IMR-90 (cell line): ENCODE results near the gene PRKAR1B.
"Not testable (repeated sequence)": the region's sequence is repeated elsewhere in the genome, so short reads cannot be mapped to it uniquely, and the experiment has no call there.

Experiments
- BHLHE40 ChIP-seq: fragments of 150-350 bp; IDR thresholded peaks from 2 replicates; pipeline ENCODE4 v1.6.1; 2016; ENCODE audit warnings: mild to moderate bottlenecking, low read depth, low read length
- CEBPB ChIP-seq: IDR thresholded peaks from 2 replicates; pipeline ENCODE4 v1.6.1; 2012; ENCODE audit warnings: low read depth, low read length, improper control_type of control experiment
- CHD1 ChIP-seq: IDR thresholded peaks from 2 replicates; pipeline ENCODE4 v1.6.1; 2012; ENCODE audit warnings: low read depth, low read length, improper control_type of control experiment
- FOS ChIP-seq: fragments of 150-350 bp; IDR thresholded peaks from 2 replicates; pipeline ENCODE4 v1.6.1; 2016; ENCODE audit warnings: low read depth, low read length
- MAFK ChIP-seq: IDR thresholded peaks from 2 replicates; pipeline ENCODE4 v1.6.1; 2012; ENCODE audit warnings: low read depth, low read length, improper control_type of control experiment
- MXI1 ChIP-seq: IDR thresholded peaks from 2 replicates; pipeline ENCODE4 v1.6.1; 2012; ENCODE audit warnings: low read depth, mild to moderate bottlenecking, low read length, moderate library complexity, borderline replicate concordance
- NFE2L2 ChIP-seq: fragments of 150-350 bp; IDR thresholded peaks from 2 replicates; pipeline ENCODE4 v1.6.1; 2016; ENCODE audit warnings: low read depth, mild to moderate bottlenecking, low read length
- POLR2A ChIP-seq: IDR thresholded peaks from 2 replicates; pipeline ENCODE4 v1.6.1; 2012; ENCODE audit warnings: mild to moderate bottlenecking, low read depth, low read length
- RAD21 ChIP-seq: IDR thresholded peaks from 2 replicates; pipeline ENCODE4 v1.6.1; 2012; ENCODE audit warnings: low read length, improper control_type of control experiment
- RCOR1 ChIP-seq: IDR thresholded peaks from 2 replicates; pipeline ENCODE4 v1.6.1; 2012; ENCODE audit warnings: mild to moderate bottlenecking, low read length, improper control_type of control experiment; ENCODE audit not compliant: insufficient replicate concordance
- RFX5 ChIP-seq: IDR thresholded peaks from 2 replicates; pipeline ENCODE4 v1.8.0; 2012; ENCODE audit warnings: low read depth, mild to moderate bottlenecking, low read length, moderate library complexity
- TF ChIP-seq, protein P1 (sequence below): fragments of 150-350 bp; IDR thresholded peaks from 2 replicates; pipeline ENCODE4 v1.6.1; 2016; ENCODE audit warnings: low read depth, mild to moderate bottlenecking, low read length, moderate library complexity, borderline replicate concordance
- TF ChIP-seq, protein P2 (sequence below): conservative IDR thresholded peaks from 2 replicates; pipeline ENCODE4 v1.5.1; 2012; ENCODE audit warnings: mild to moderate bottlenecking, low read depth, low read length, improper control_type of control experiment
- TF ChIP-seq, protein P3 (sequence below): fragments of 150-350 bp; IDR thresholded peaks from 2 replicates; pipeline ENCODE4 v1.6.1; 2017; ENCODE audit warnings: mild to moderate bottlenecking, antibody characterized with exemption, low read length, low read depth

DNA sequence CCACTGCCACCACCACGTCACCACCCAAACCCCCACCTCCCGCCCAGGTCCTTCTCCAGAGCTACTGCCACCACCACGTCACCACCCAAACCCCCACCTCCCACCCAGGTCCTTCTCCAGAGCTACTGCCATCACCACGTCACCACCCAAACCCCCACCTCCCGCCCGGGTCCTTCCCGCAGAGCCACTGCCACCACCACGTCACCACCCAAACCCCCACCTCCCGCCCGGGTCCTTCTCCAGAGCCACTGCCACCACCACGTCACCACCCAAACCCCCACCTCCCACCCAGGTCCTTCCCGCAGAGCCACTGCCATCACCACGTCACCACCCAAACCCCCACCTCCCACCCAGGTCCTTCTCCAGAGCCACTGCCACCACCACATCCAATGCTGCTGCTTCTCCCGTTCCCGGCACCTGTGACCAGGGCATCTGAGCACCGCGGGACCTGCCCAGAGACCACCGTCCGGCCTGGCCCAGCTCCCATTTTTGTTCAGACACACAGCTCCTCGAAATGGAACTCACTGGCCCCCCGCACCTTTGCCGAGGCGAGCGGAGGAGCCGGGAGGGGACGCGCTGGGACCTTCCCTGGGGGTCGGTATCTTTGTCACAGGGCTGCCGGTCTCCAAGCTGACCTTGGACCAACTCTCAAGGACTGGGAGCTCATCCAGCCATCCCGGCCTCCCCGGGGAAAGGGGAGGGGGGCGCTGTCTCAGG, 174.8 kb downstream of the PRKAR1B start:
- TF ChIP-seq, protein P1, sequence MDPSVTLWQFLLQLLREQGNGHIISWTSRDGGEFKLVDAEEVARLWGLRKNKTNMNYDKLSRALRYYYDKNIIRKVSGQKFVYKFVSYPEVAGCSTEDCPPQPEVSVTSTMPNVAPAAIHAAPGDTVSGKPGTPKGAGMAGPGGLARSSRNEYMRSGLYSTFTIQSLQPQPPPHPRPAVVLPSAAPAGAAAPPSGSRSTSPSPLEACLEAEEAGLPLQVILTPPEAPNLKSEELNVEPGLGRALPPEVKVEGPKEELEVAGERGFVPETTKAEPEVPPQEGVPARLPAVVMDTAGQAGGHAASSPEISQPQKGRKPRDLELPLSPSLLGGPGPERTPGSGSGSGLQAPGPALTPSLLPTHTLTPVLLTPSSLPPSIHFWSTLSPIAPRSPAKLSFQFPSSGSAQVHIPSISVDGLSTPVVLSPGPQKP, result not testable (repeated sequence)
- TF ChIP-seq, protein P2, sequence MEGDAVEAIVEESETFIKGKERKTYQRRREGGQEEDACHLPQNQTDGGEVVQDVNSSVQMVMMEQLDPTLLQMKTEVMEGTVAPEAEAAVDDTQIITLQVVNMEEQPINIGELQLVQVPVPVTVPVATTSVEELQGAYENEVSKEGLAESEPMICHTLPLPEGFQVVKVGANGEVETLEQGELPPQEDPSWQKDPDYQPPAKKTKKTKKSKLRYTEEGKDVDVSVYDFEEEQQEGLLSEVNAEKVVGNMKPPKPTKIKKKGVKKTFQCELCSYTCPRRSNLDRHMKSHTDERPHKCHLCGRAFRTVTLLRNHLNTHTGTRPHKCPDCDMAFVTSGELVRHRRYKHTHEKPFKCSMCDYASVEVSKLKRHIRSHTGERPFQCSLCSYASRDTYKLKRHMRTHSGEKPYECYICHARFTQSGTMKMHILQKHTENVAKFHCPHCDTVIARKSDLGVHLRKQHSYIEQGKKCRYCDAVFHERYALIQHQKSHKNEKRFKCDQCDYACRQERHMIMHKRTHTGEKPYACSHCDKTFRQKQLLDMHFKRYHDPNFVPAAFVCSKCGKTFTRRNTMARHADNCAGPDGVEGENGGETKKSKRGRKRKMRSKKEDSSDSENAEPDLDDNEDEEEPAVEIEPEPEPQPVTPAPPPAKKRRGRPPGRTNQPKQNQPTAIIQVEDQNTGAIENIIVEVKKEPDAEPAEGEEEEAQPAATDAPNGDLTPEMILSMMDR, result not testable (repeated sequence)
- not testable (repeated sequence) for TF ChIP-seq BHLHE40, POLR2A, RFX5, MXI1, RCOR1, FOS, MAFK, RAD21, CEBPB, NFE2L2, CHD1
- TF ChIP-seq, protein P3, sequence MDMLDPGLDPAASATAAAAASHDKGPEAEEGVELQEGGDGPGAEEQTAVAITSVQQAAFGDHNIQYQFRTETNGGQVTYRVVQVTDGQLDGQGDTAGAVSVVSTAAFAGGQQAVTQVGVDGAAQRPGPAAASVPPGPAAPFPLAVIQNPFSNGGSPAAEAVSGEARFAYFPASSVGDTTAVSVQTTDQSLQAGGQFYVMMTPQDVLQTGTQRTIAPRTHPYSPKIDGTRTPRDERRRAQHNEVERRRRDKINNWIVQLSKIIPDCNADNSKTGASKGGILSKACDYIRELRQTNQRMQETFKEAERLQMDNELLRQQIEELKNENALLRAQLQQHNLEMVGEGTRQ, result not testable (repeated sequence)
